Measurements from ENCODE around the gene SPDL1. TPM values are rescaled to one million over a fixed set of nuclear protein-coding genes. Genes with fewer than 3 reads are reported as not detected.

SPDL1 gene
- total RNA-seq, 1 experiment from 2014 or later = 51.3 TPM

GRCh38 chr5:169602535-169602934 is 19.0 kb downstream of the SPDL1 start:
- no peak overlapping the region for H3K4me3 Mint-ChIP-seq (ENCODE audit: unreplicated experiment)
- no peak for DNase-seq (ENCODE audit: unreplicated experiment)
- BruUV-seq (replicated peaks) = no TSS peak
- intact Hi-C loops (cut with micrococcal nuclease) = no loop called here
- no peaks in the 10 kb centered on the region for H3K27me3 Mint-ChIP-seq (ENCODE audit: insufficient read depth, unreplicated experiment)
- H3K4me1 Mint-ChIP-seq (ENCODE audit: insufficient read depth, unreplicated experiment) = no peaks in the 10 kb centered on the region
- TF ChIP-seq CTCF (IDR thresholded peaks at IDR 0.05; ENCODE audit: unreplicated experiment) = no peak
- no peak overlapping the region for H3K27ac Mint-ChIP-seq (ENCODE audit: low read depth, unreplicated experiment)
- peaks cover 62% of the 10 kb centered on the region for H3K36me3 Mint-ChIP-seq (ENCODE audit: insufficient read depth, unreplicated experiment)
- no peaks in the 10 kb centered on the region for H3K9me3 Mint-ChIP-seq (ENCODE audit: unreplicated experiment)
- ChIA-PET POLR2A (no interaction called here), CTCF (no interaction called here)

GRCh38 chr5:169606279-169606678 is 22.7 kb downstream of the SPDL1 start:
- no TSS peak for BruUV-seq (replicated peaks)
- POLR2A ChIA-PET = interaction anchor here (0.8 to 1.3 kb wide), 3 partner anchors 10 to 374 kb away, joined by 3 to 4 read pairs (median 3); partner anchors contain the start of gene INSYN2B

GRCh38 chr5:169607882-169608281 is 24.3 kb downstream of the SPDL1 start:
- no TSS peak for BruUV-seq (replicated peaks)

More at GRCh38 chr5:169606279-169606678, 22.7 kb downstream of the SPDL1 start:
- TF ChIP-seq CTCF (IDR thresholded peaks at IDR 0.05; ENCODE audit: unreplicated experiment) = no peak
- Mint-ChIP-seq H3K4me3 (ENCODE audit: unreplicated experiment) (no peak overlapping the region), H3K4me1 (ENCODE audit: insufficient read depth, unreplicated experiment) (no peaks in the 10 kb centered on the region), H3K36me3 (ENCODE audit: insufficient read depth, unreplicated experiment) (peaks cover 27% of the 10 kb centered on the region), H3K27me3 (ENCODE audit: insufficient read depth, unreplicated experiment) (no peaks in the 10 kb centered on the region), H3K27ac (ENCODE audit: low read depth, unreplicated experiment) (no peak overlapping the region), H3K9me3 (ENCODE audit: unreplicated experiment) (peaks cover 10% of the 10 kb centered on the region)
- CTCF ChIA-PET = interaction anchor here (1.1 to 1.2 kb wide), 2 partner anchors 11 to 899 kb away, joined by 3 read pairs; no protein-coding TSS in a partner anchor
- intact Hi-C loops (cut with micrococcal nuclease) = no loop called here
- no peak for DNase-seq (ENCODE audit: unreplicated experiment)

GRCh38 chr5:169609716-169610115 is 26.1 kb downstream of the SPDL1 start:
- CTCF ChIA-PET = no interaction called here
- POLR2A ChIA-PET = no interaction called here
- Mint-ChIP-seq H3K9me3 (ENCODE audit: unreplicated experiment) (peaks cover 20% of the 10 kb centered on the region), H3K36me3 (ENCODE audit: insufficient read depth, unreplicated experiment) (no peaks in the 10 kb centered on the region), H3K27me3 (ENCODE audit: insufficient read depth, unreplicated experiment) (no peaks in the 10 kb centered on the region), H3K27ac (ENCODE audit: low read depth, unreplicated experiment) (no peak overlapping the region), H3K4me3 (ENCODE audit: unreplicated experiment) (no peak overlapping the region), H3K4me1 (ENCODE audit: insufficient read depth, unreplicated experiment) (no peaks in the 10 kb centered on the region)
- intact Hi-C loops (cut with micrococcal nuclease) = no loop called here
- BruUV-seq (replicated peaks) = no TSS peak
- no peak for DNase-seq (ENCODE audit: unreplicated experiment)
- TF ChIP-seq CTCF (IDR thresholded peaks at IDR 0.05; ENCODE audit: unreplicated experiment) = no peak

More at GRCh38 chr5:169607882-169608281, 24.3 kb downstream of the SPDL1 start:
- Mint-ChIP-seq H3K4me1 (ENCODE audit: insufficient read depth, unreplicated experiment) (no peaks in the 10 kb centered on the region), H3K9me3 (ENCODE audit: unreplicated experiment) (peaks cover 16% of the 10 kb centered on the region), H3K36me3 (ENCODE audit: insufficient read depth, unreplicated experiment) (peaks cover 13% of the 10 kb centered on the region), H3K27me3 (ENCODE audit: insufficient read depth, unreplicated experiment) (no peaks in the 10 kb centered on the region), H3K27ac (ENCODE audit: low read depth, unreplicated experiment) (no peak overlapping the region), H3K4me3 (ENCODE audit: unreplicated experiment) (no peak overlapping the region)
- CTCF ChIA-PET = interaction anchor here (0.5 kb wide), 1 partner anchor 575 kb away, joined by 3 read pairs; no protein-coding TSS in a partner anchor
- POLR2A ChIA-PET = interaction anchor here (0.7 to 1.4 kb wide), 2 partner anchors 13 to 820 kb away, joined by 3 read pairs; no protein-coding TSS in a partner anchor
- DNase-seq (ENCODE audit: unreplicated experiment) = no peak
- TF ChIP-seq CTCF (IDR thresholded peaks at IDR 0.05; ENCODE audit: unreplicated experiment) = no peak
- intact Hi-C loops (cut with micrococcal nuclease) = no loop called here
